GM12801 (cell line): ENCODE results near the gene LINC01488.

Source experiments
- CTCF ChIP-seq: IDR thresholded peaks from one replicate; pipeline ENCODE4 v1.5.1; 2011; ENCODE audit warnings: control low read depth; ENCODE audit not compliant: insufficient read length; ENCODE audit errors: extremely low read depth

Gene LINC01488

GRCh38 chr11:69493931-69494821, 12.7 kb downstream of the LINC01488 start:
- TF ChIP-seq CTCF = no peak

- no peak for TF ChIP-seq CTCF
Observed at GRCh38 chr11:69494851-69495250, 13.4 kb downstream of the LINC01488 start.

GRCh38 chr11:69495441-69496201, 14.2 kb downstream of the LINC01488 start:
- no peak for TF ChIP-seq CTCF

- no peak for TF ChIP-seq CTCF
Observed at GRCh38 chr11:69496202-69496557, 14.7 kb downstream of the LINC01488 start.

- TF ChIP-seq CTCF = no peak
Observed at GRCh38 chr11:69496631-69497220, 15.3 kb downstream of the LINC01488 start.

GRCh38 chr11:69497221-69497787, 15.8 kb downstream of the LINC01488 start:
- TF ChIP-seq CTCF = no peak

- no peak for TF ChIP-seq CTCF
Observed at GRCh38 chr11:69498614-69499175, 17.2 kb downstream of the LINC01488 start.
